Measurements from ENCODE around the gene NPAS2. TPM values are rescaled to one million over a fixed set of nuclear protein-coding genes. Genes with fewer than 3 reads are reported as not detected.

The NPAS2 gene
- polyA plus RNA-seq, 1 donor (not counting 4 experiments of a cell fraction or from before 2014, with no cell fraction given), result 17.7 TPM

DNA sequence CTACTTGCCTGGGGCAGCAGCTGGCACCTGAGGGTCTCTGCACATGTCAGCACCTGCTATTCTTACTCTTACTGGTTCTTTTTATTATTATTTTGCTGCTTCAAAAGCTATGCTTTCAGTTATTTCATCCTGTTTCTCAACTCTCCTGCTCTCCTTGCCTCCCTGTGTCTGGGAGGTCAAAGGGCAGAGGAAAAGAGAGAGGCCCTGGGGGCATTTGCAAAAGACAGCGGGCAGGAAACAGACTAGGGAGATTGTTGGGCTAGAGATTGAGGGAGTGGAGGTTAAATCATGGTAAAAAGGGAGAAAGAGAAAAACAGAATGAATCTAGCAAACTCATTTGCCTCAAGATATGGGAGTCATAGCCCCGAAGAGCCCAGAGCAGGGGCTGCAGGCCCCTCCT lies 161.1 kb downstream of the NPAS2 start:
- H3K4me3 ChIP-seq (ENCODE audit: control insufficient read depth in 2 of 3, extremely low read depth in 1 of 3, insufficient read depth in 2 of 3, low read depth in 1 of 3, low read length in 3 of 3), result no peak overlapping the region
- FAIRE-seq, result no peak
- no peaks in the 10 kb centered on the region for H3K79me2 ChIP-seq (ENCODE audit: control insufficient read depth, insufficient read depth, low read length)
- TF ChIP-seq, protein P1, sequence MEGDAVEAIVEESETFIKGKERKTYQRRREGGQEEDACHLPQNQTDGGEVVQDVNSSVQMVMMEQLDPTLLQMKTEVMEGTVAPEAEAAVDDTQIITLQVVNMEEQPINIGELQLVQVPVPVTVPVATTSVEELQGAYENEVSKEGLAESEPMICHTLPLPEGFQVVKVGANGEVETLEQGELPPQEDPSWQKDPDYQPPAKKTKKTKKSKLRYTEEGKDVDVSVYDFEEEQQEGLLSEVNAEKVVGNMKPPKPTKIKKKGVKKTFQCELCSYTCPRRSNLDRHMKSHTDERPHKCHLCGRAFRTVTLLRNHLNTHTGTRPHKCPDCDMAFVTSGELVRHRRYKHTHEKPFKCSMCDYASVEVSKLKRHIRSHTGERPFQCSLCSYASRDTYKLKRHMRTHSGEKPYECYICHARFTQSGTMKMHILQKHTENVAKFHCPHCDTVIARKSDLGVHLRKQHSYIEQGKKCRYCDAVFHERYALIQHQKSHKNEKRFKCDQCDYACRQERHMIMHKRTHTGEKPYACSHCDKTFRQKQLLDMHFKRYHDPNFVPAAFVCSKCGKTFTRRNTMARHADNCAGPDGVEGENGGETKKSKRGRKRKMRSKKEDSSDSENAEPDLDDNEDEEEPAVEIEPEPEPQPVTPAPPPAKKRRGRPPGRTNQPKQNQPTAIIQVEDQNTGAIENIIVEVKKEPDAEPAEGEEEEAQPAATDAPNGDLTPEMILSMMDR (optimal IDR thresholded peaks at IDR 0.05 in 1 of 3, IDR thresholded peaks at IDR 0.05 in 1 of 3, conservative IDR thresholded peaks at IDR 0.05 in 1 of 3; ENCODE audit: extremely low read depth in 1 of 3, insufficient read depth in 2 of 3, low read length in 3 of 3), result no peak
- TF ChIP-seq EZH2 (IDR thresholded peaks at IDR 0.05; ENCODE audit: low read length), result no peak
- DNase-seq (ENCODE audit: low read depth, low spot score), result no peak
- H3K27me3 ChIP-seq (ENCODE audit: control insufficient read depth, extremely low read depth, insufficient read depth, low read length), result no peaks in the 10 kb centered on the region
- peaks cover 0 to 50% of the 10 kb centered on the region in 2 experiments for H3K36me3 ChIP-seq (ENCODE audit: control insufficient read depth in 2 of 2, extremely low read depth in 1 of 2, insufficient read depth in 2 of 2, low read length in 2 of 2)
- H3K9ac ChIP-seq (ENCODE audit: control insufficient read depth, extremely low read depth, insufficient read depth, low read length), result no peak overlapping the region
- H3K4me1 ChIP-seq (ENCODE audit: control insufficient read depth, extremely low read depth, insufficient read depth, low read length), result no peaks in the 10 kb centered on the region
- dilution Hi-C loops (cut with MboI; ENCODE audit: extremely low pct_ligation_motif_present, low sequenced_read_pairs), result no loop called here
- H3K27ac ChIP-seq (ENCODE audit: control insufficient read depth, insufficient read depth, low read length), result no peak overlapping the region
- H4K20me1 ChIP-seq (ENCODE audit: control insufficient read depth, extremely low read depth, insufficient read depth, low read length), result no peaks in the 10 kb centered on the region
- no peak overlapping the region for H2AFZ ChIP-seq (ENCODE audit: control insufficient read depth, low read length)
- H3K4me2 ChIP-seq (ENCODE audit: control insufficient read depth, extremely low read depth, insufficient read depth, low read depth, low read length), result no peak overlapping the region
- no peaks in the 10 kb centered on the region for H3K9me1 ChIP-seq (ENCODE audit: control insufficient read depth, extremely low read depth, insufficient read depth, low read length)
- H3K9me3 ChIP-seq (ENCODE audit: control insufficient read depth, low read depth, low read length), result no peaks in the 10 kb centered on the region

DNA sequence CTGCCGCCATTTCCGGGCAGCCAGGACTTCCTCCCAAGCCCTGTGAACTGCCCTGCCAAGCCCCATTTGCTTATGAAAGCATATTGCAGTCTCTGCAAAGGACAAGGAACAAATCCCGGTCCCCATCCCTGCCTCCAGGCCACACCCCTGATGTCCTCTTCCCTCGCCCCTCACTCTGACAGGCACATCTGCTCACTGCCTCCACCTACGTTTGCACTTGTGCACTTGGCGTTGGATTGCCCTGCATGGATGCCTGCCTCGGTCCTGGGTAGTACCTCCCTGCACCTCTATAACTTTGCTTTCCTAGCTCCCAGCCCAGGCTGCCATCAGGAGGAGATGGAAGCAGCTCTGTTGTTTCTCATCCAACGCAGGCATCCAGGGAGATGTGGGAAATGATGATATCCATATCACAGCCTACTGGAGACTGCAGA lies 162.5 kb downstream of the NPAS2 start:
- no peak overlapping the region for H2AFZ ChIP-seq (ENCODE audit: control insufficient read depth, low read length)
- DNase-seq (ENCODE audit: low read depth, low spot score) (no peak), FAIRE-seq (no peak)
- no peaks in the 10 kb centered on the region for H4K20me1 ChIP-seq (ENCODE audit: control insufficient read depth, extremely low read depth, insufficient read depth, low read length)
- H3K4me3 ChIP-seq (ENCODE audit: control insufficient read depth in 2 of 3, extremely low read depth in 1 of 3, insufficient read depth in 2 of 3, low read depth in 1 of 3, low read length in 3 of 3), result no peak overlapping the region
- no peak overlapping the region for H3K27ac ChIP-seq (ENCODE audit: control insufficient read depth, insufficient read depth, low read length)
- H3K9me1 ChIP-seq (ENCODE audit: control insufficient read depth, extremely low read depth, insufficient read depth, low read length), result no peaks in the 10 kb centered on the region
- H3K9ac ChIP-seq (ENCODE audit: control insufficient read depth, extremely low read depth, insufficient read depth, low read length), result no peak overlapping the region
- H3K36me3 ChIP-seq (ENCODE audit: control insufficient read depth in 2 of 2, extremely low read depth in 1 of 2, insufficient read depth in 2 of 2, low read length in 2 of 2), result peaks cover 2 to 39% of the 10 kb centered on the region in 2 experiments
- dilution Hi-C loops (cut with MboI; ENCODE audit: extremely low pct_ligation_motif_present, low sequenced_read_pairs), result no loop called here
- no peaks in the 10 kb centered on the region for H3K9me3 ChIP-seq (ENCODE audit: control insufficient read depth, low read depth, low read length)
- no peak overlapping the region for H3K4me2 ChIP-seq (ENCODE audit: control insufficient read depth, extremely low read depth, insufficient read depth, low read depth, low read length)
- H3K79me2 ChIP-seq (ENCODE audit: control insufficient read depth, insufficient read depth, low read length), result no peaks in the 10 kb centered on the region
- H3K4me1 ChIP-seq (ENCODE audit: control insufficient read depth, extremely low read depth, insufficient read depth, low read length), result no peaks in the 10 kb centered on the region
- TF ChIP-seq, protein P1 (optimal IDR thresholded peaks at IDR 0.05 in 1 of 3, IDR thresholded peaks at IDR 0.05 in 1 of 3, conservative IDR thresholded peaks at IDR 0.05 in 1 of 3; ENCODE audit: extremely low read depth in 1 of 3, insufficient read depth in 2 of 3, low read length in 3 of 3), result no peak
- no peak for TF ChIP-seq EZH2 (IDR thresholded peaks at IDR 0.05; ENCODE audit: low read length)
- H3K27me3 ChIP-seq (ENCODE audit: control insufficient read depth, extremely low read depth, insufficient read depth, low read length), result no peaks in the 10 kb centered on the region

Measured in keratinocyte (primary cell).